H54 (cell line): Measurements from ENCODE around the gene PEX16.

ENCODE experiments used
- DNase-seq: peaks from one replicate; pipeline ENCODE4 v3.0.0; 2011; ENCODE audit warnings: low spot score, mixed read lengths; ENCODE audit not compliant: insufficient read length
- FAIRE-seq: peaks from 3 replicates; lab custom pipeline; 2011; peaks lifted over from hg19 to GRCh38; lab: Jason Lieb, UNC
- POLR2A ChIP-seq: IDR thresholded peaks from 2 replicates; pipeline ENCODE4 v1.6.1; 2011; ENCODE audit warnings: low read depth, mild to moderate bottlenecking, low read length

PEX16 gene

GRCh38 chr11:45889966-45890365, 27.7 kb downstream of the PEX16 start:
- no peak for DNase-seq
- FAIRE-seq: no peak
- TF ChIP-seq POLR2A: no peak

GRCh38 chr11:45889555-45889954, 28.1 kb downstream of the PEX16 start:
- DNase-seq: no peak
- FAIRE-seq: no peak
- no peak for TF ChIP-seq POLR2A

- no peak for TF ChIP-seq POLR2A
- FAIRE-seq: no peak
Measured at GRCh38 chr11:45887587-45887986, 30.1 kb downstream of the PEX16 start.

GRCh38 chr11:45886816-45887520, 30.7 kb downstream of the PEX16 start:
- TF ChIP-seq POLR2A: no peak
- no peak for DNase-seq
- no peak for FAIRE-seq

More at GRCh38 chr11:45887587-45887986, 30.1 kb downstream of the PEX16 start:
- no peak for DNase-seq

- DNase-seq: no peak
- no peak for TF ChIP-seq POLR2A
- FAIRE-seq: no peak
Measured at GRCh38 chr11:45885921-45886721, 31.6 kb downstream of the PEX16 start.

GRCh38 chr11:45885274-45885920, 32.3 kb downstream of the PEX16 start, which contains the start of gene MAPK8IP1:
TSS of gene MAPK8IP1 (plus strand) at chr11:45885651. CDS start at chr11:45885821, 170 bp downstream.
- DNase-seq (no peak), FAIRE-seq (no peak)
- no peak for TF ChIP-seq POLR2A

GRCh38 chr11:45884596-45885185, 33.0 kb downstream of the PEX16 start:
- FAIRE-seq (no peak), DNase-seq (no peak)
- no peak for TF ChIP-seq POLR2A

GRCh38 chr11:45881708-45882368, 35.8 kb downstream of the PEX16 start:
- no peak for TF ChIP-seq POLR2A
- DNase-seq (no peak), FAIRE-seq (no peak)

- FAIRE-seq (no peak), DNase-seq (no peak)
- no peak for TF ChIP-seq POLR2A
Measured at GRCh38 chr11:45880772-45881570, 36.7 kb downstream of the PEX16 start.

GRCh38 chr11:45879803-45880686, 37.6 kb downstream of the PEX16 start:
- FAIRE-seq: no peak
- no peak for TF ChIP-seq POLR2A
- peak; percentile 84 for DNase-seq

GRCh38 chr11:45877845-45878244, 39.8 kb downstream of the PEX16 start:
- no peak for TF ChIP-seq POLR2A
- no peak for DNase-seq
- FAIRE-seq: no peak
